HG02852 (cell line): ENCODE data around the gene RNF208.
"Not testable (repeated sequence)": the region's sequence is repeated elsewhere in the genome, so short reads cannot be mapped to it uniquely, and the experiment has no call there.

Experiments
- ATAC-seq: cut with Tn5 transposase; IDR thresholded peaks from one replicate; pipeline ENCODE4 v1.9.1; 2021; ENCODE audit warnings: mild to moderate bottlenecking, moderate library complexity; ENCODE audit not compliant: unreplicated experiment

RNF208 gene

GRCh38 chr9:137253717-137254623 lies 31.9 kb upstream of the RNF208 start:
- no peak for ATAC-seq

DNA sequence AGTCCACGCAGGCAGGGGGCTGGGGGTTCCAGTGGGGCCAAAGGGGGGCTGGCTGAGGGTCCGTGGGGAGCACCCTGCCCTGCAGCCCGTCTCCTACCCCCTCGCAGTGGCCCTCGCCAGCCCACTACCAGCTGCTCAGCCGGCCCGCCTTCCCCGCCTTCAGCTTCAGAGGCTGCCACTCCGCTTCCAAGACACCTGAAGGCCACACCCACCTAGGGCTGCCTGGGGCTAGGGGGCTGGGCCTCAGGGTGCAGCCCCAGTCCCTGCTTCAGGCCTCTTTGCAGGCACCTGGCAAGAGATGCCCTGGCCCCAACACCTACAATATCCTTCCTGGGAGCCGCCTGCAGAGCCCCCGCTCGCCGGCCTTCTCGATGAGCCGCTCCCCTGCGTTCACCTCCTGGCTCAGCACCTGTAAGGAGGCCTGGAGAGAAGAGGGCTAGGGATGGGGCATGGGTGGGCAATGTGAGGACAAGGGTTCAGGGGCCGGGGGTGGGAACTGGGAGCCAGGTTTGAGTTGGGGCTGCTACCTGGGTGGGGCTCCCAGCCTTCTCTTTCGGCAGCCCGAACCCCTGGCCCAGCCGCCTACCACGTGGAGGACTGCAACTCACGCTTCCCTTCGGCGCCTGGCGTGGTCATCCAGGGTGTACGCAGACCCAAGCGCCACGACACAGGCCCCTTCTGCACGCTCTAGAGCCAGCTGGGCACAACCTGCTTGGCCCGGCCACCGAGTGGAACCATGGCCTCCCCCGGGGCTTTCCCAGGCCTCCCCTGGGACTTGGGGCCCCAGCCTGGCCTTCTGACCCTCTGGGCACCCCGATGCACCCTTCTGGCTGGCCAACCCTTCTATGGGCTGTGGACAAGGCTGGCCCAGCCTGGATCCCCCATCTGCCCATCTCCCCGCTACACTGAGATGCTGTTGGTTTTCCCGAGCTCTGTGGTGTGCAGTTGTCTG lies 30.8 kb upstream of the RNF208 start:
- ATAC-seq, result no peak

DNA sequence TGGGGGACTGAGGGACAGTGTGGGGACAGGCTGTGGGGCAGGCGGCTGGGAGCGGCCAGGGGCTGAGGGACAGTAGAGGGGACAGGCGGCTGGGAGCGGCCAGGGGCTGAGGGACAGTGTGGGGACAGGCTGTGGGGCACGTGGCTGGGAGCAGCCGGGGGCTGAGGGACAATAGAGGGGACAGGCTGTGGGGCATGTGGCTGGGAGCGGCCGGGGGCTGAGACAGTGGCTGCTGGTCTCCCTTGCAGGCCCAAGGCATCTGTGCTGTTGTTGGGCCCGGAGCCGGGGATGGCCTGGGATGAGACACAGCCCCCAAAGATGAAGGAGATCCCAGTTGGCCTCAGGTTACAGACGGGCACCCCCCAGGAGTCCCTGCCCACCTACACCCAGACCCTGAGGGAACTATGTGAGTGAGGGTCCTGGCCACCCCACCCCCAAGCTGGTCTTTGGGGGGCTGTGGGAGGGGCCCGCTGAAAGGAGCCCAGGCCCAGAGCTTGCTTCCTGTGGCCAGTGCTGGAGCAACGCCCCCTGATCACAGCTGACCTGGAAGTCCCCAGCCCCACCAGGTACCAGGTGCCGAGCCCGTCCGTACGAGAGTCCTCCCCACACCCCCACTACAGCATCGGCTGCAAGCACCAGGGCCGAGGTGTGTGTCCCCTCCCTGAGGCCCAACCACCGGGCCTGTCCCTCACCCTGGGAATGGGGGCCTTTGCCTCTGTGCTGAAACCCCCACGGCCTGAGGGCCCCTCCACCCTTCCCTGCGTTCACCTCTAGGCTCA lies 29.6 kb upstream of the RNF208 start:
- no peak for ATAC-seq

- no peak for ATAC-seq
These were observed 29.1 kb upstream of the RNF208 start, which contains the start of gene STPG3 for GRCh38 chr9:137251194-137251461. TSS of gene STPG3 (plus strand) at chr9:137251286. CDS start at chr9:137251287, 1 bp downstream.

DNA sequence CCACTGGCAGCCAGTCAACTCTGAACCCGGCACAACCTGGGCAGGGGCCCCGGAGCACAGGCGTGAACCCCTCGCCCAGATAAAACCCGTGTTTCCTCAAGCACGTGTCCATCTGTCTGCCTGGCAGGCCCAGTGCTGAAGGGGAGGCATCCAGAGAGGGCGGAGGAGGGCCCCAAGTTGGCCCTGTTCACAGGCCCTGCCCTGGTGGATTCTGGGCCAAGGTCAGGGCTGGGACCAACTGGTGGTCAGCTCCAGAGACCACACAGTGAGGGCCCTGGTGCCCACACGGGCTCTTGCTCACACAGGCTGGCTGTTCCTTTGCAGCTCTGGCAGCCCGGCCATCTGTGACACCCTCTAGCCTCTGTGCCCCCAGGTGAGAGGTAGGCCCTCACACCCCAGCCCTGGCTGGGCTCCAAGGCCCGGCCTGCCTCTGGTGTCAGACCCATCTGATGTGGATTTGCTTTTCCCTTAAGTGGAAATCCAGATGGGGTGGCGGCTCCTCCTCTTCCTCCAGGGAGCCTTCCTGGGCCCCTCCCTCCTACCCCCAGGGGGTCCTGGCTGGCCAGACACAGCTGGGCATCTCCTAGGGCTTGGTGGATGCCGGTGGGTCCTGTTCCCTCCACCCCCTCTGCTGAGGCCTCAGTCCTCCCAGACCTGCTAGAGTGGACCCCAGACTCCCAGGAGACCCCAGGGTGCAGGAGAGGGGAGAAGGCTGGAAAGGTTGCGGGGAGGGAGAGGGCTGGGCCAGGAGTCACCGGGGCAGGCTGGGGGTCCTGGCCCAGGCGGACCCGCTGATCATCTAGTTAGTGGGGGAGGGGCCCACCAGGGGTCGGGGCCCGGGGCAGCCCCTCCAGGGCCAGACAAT lies 28.5 kb upstream of the RNF208 start:
- ATAC-seq, result no peak

GRCh38 chr9:137247916-137248175 lies 25.8 kb upstream of the RNF208 start:
- no peak for ATAC-seq

DNA sequence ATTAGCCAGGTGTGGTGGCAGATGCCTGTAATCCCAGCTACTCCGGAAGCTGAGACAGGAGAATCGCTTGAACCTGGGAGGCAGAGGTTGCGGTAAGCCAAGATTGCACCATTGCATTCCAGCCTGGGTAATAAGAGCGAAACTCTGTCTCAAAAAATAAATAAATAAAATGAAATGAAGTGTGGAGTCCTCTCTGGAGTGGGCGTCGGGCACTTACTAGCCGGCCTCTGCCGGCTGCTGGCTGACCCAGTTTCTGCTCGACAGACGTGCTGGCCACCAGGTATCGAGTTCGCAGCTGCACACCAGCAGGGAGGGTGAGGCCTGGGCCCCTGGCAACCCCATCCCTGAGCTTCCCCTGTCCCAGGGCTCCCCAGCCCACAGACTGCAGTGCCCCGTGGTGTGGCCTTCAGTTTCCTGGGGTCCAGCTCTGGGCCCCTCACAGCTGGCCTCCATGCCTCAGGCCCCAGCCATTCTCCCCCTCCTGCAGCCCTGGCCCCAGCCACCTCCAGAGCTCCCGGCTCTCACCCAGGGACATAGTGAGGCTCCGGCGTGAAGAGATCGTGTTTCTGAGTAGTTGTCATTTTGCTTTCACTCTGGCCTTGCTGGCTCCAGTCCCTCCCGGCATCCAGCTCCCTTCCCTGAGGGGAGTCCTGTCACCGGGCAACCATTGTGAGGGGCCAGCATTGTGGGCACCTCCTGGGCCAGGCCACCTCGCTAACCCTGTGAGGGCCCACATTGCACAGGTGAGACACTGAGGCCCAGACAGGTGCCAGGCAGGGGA lies 25.3 kb upstream of the RNF208 start:
- no peak for ATAC-seq

- no peak for ATAC-seq
These were observed 23.7 kb upstream of the RNF208 start for GRCh38 chr9:137245450-137246421.

DNA sequence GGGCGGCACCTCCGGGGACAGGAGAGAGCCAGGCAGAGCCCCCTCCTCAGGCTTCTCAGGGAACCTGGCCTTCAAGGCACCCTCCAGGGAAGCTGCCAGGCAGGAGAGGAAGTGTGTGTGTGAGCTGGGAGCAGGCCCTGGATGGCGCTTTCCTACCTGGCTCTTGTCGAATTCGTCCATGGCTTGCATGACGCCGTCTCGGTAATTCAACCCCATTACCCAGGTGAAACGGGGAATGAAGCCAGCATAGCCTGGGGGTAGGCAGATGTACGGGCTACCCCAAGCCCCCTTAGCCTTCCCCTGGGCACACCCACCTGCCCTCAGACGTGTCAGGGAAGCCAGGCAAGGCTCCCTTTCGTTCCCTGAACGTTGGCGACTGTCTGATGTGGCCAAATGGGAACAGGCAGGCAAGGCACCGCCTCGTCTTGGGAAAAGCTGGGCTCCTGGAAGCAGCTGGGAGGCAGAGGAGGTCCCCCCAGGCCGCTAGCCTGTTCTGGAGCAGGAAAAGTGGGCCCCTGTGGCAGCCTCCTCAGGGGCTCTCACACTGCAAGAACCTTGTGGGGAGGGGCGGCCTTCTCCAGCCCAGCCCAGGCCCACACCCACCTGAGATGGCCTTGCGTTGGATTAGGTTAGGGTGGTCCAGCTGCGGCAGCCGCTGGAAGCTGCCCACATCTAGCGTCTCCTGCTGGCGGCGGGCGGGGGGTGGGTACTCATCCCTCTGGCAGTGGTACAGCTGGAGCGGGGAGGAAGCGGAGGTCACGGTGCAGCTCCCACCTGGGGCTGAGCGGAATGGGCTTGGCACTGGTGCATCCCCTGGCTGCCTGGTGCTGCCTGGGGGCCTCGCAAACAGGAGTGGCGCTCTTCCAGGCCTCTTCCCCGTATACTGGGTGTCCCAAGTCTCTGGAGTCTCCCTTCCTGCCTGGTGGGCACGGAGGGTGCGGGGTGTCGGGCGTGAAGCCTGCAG lies 22.7 kb upstream of the RNF208 start:
- ATAC-seq, result no peak

DNA sequence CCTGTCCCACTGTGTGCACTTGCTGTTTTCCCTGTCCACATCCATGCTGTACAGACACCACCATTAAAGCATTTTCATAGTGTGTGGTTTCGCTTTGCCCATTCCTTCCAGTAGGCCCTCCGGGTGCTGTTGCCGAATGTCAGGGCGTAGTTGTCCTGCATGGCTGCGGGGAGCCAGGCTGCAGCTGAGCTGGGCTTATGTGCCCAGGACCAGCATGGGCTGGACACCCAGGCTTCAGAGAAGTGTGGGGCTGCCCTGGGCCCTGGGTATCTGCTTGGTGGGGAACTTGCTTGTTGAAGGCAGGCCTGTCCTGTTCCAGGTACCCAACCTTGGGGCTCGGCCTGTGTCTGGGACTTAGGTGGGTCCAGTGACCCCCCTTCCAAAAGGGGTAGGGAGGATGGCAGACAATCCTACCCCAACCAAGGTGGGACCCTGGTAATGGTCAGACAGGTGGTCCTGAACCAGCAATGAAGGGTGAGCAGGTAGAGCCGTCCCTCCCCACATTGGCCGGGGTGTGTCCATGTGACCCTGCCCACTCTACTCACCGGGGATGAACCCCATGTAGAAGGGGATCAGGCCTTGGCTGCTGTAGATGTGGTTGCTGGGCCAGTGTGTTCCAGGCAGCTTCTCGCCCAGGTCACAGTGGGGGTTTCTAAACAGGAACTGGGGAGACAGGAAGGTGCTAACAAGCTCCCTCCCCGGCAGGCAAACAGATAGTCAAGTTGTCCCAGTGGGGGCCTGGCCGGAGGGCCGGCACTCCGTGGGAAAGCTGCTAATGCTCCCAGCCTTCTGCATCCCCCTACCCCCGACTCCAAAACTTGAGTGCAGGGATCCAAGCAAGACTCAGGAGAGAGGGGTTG lies 21.8 kb upstream of the RNF208 start:
- ATAC-seq, result no peak

DNA sequence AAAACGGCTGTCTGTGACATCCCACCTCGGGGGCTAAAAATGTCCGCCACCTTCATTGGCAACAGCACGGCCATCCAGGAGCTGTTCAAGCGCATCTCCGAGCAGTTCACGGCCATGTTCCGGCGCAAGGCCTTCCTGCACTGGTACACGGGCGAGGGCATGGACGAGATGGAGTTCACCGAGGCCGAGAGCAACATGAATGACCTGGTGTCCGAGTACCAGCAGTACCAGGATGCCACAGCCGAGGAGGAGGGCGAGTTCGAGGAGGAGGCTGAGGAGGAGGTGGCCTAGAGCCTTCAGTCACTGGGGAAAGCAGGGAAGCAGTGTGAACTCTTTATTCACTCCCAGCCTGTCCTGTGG lies 21.2 kb upstream of the RNF208 start:
- ATAC-seq, result not testable (repeated sequence)

GRCh38 chr9:137242269-137243203 lies 20.5 kb upstream of the RNF208 start:
- no peak for ATAC-seq

DNA sequence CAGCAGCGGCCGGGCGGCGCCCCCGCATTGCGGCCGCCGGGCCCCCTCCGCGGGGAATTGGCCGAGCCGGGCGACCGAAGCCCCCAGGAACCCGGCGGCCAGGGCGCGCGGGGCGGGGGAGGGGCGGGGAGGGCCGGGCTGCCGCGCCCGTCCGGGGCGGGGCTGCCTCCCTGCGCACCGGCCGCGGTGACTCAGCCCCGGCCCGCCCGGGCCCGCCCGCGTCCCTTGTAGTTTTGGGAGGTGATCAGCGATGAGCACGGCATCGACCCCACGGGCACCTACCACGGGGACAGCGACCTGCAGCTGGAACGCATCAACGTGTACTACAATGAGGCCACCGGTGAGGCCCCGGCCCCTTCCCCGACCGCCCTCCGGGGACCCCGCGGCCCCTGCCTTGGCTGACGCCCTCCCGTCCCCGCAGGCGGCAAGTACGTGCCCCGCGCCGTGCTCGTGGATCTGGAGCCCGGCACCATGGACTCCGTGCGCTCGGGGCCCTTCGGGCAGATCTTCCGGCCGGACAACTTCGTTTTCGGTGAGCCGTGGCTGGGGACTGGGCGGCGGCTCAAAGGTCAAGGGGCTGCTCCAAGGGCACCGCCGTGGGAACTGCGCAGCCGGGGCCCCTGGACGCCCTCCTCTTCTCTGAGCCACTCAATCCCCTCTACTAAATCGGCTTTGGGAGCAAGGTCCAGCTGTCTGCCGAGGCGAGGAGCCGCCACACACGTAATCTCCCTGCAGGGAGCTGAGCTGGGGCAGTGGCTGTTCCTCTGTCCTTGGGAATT lies 19.6 kb upstream of the RNF208 start:
- peak; percentile 10 for ATAC-seq

GRCh38 chr9:137240841-137241489 lies 18.9 kb upstream of the RNF208 start, which contains the start of gene TUBB4B:
TSS of gene TUBB4B (plus strand) at chr9:137241287. CDS start at chr9:137241361, 74 bp downstream.
- ATAC-seq, result peak; percentile 75
